Ureter (tissue), 1 donor: ENCODE results near the gene ATOSB. TPM values are rescaled to one million over a fixed set of nuclear protein-coding genes. Genes with fewer than 3 reads are reported as not detected.

Source experiments
- total RNA-seq: library from RNA; stranded (reverse); gene quantifications from one replicate; pipeline ENCODE4 v1.2.4, GENCODE V29; 2023
- donor health status: DM: yes; HTN: yes; CAD: no.

Gene ATOSB
- total RNA-seq, 1 donor from 2014 or later = 11.5 TPM

Other genes with a start within 250 kb of the ATOSB start
- 1.7 TPM for gene PHF24, start 157.6 kb downstream of the ATOSB start, total RNA-seq
- gene DNAJB5, start 126.1 kb downstream of the ATOSB start, total RNA-seq = 24.2 TPM
- 217 TPM for gene VCP, start 43.2 kb downstream of the ATOSB start, total RNA-seq
- gene FANCG, start 35.9 kb downstream of the ATOSB start, total RNA-seq = 19.3 TPM
- gene PIGO, start 19.3 kb downstream of the ATOSB start, total RNA-seq = 35.2 TPM
- 100 TPM for gene STOML2, start 12.7 kb downstream of the ATOSB start, total RNA-seq
- 49.5 TPM for gene UNC13B, start 46.1 kb upstream of the ATOSB start, total RNA-seq